ENCODE data around the gene APOBR.

The APOBR gene

GRCh38 chr16:28501258-28502232 lies 7.1 kb downstream of the APOBR start:
- no peaks in the 10 kb centered on the region for H3K27me3 ChIP-seq (ENCODE audit: low read depth, low read length)
- H3K4me3 ChIP-seq (ENCODE audit: low read depth in 1 of 2, low read length in 2 of 2): no peak overlapping the region
- no peak overlapping the region for H3K27ac ChIP-seq (ENCODE audit: low read length)
- H3K4me1 ChIP-seq (ENCODE audit: control insufficient read depth in 1 of 2, insufficient read depth in 2 of 2, low read length in 2 of 2): no peaks in the 10 kb centered on the region
- H3K36me3 ChIP-seq (ENCODE audit: control insufficient read depth in 1 of 2, insufficient read depth in 2 of 2, low read length in 2 of 2): no peaks in the 10 kb centered on the region
- H3K9me3 ChIP-seq (ENCODE audit: control insufficient read depth in 1 of 2, low read length in 2 of 2): no peaks in the 10 kb centered on the region

- no peaks in the 10 kb centered on the region for H3K9me3 ChIP-seq (ENCODE audit: control insufficient read depth in 1 of 2, low read length in 2 of 2)
- no peaks in the 10 kb centered on the region for H3K27me3 ChIP-seq (ENCODE audit: low read depth, low read length)
- no peaks in the 10 kb centered on the region for H3K4me1 ChIP-seq (ENCODE audit: control insufficient read depth in 1 of 2, insufficient read depth in 2 of 2, low read length in 2 of 2)
- H3K27ac ChIP-seq (ENCODE audit: low read length): no peak overlapping the region
- no peaks in the 10 kb centered on the region for H3K36me3 ChIP-seq (ENCODE audit: control insufficient read depth in 1 of 2, insufficient read depth in 2 of 2, low read length in 2 of 2)
- no peak overlapping the region for H3K4me3 ChIP-seq (ENCODE audit: low read depth in 1 of 2, low read length in 2 of 2)
These were observed 7.8 kb downstream of the APOBR start for GRCh38 chr16:28502290-28502689.

GRCh38 chr16:28503470-28504259 lies 9.2 kb downstream of the APOBR start:
- Histone ChIP-seq H3K4me3 (ENCODE audit: low read depth in 1 of 2, low read length in 2 of 2) (no peak overlapping the region), H3K27me3 (ENCODE audit: low read depth, low read length) (no peaks in the 10 kb centered on the region), H3K9me3 (ENCODE audit: control insufficient read depth in 1 of 2, low read length in 2 of 2) (no peaks in the 10 kb centered on the region), H3K4me1 (ENCODE audit: control insufficient read depth in 1 of 2, insufficient read depth in 2 of 2, low read length in 2 of 2) (no peaks in the 10 kb centered on the region), H3K36me3 (ENCODE audit: control insufficient read depth in 1 of 2, insufficient read depth in 2 of 2, low read length in 2 of 2) (no peaks in the 10 kb centered on the region), H3K27ac (ENCODE audit: low read length) (no peak overlapping the region)

- no peak overlapping the region for H3K27ac ChIP-seq (ENCODE audit: low read length)
- no peaks in the 10 kb centered on the region for H3K27me3 ChIP-seq (ENCODE audit: low read depth, low read length)
- no peaks in the 10 kb centered on the region for H3K4me1 ChIP-seq (ENCODE audit: control insufficient read depth in 1 of 2, insufficient read depth in 2 of 2, low read length in 2 of 2)
- H3K36me3 ChIP-seq (ENCODE audit: control insufficient read depth in 1 of 2, insufficient read depth in 2 of 2, low read length in 2 of 2): no peaks in the 10 kb centered on the region
- H3K9me3 ChIP-seq (ENCODE audit: control insufficient read depth in 1 of 2, low read length in 2 of 2): no peaks in the 10 kb centered on the region
- no peak overlapping the region for H3K4me3 ChIP-seq (ENCODE audit: low read depth in 1 of 2, low read length in 2 of 2)
These were observed 10.4 kb downstream of the APOBR start for GRCh38 chr16:28504707-28505404.

- no peaks in the 10 kb centered on the region for H3K4me1 ChIP-seq (ENCODE audit: control insufficient read depth in 1 of 2, insufficient read depth in 2 of 2, low read length in 2 of 2)
- H3K27me3 ChIP-seq (ENCODE audit: low read depth, low read length): no peaks in the 10 kb centered on the region
- no peak overlapping the region for H3K4me3 ChIP-seq (ENCODE audit: low read depth in 1 of 2, low read length in 2 of 2)
- H3K9me3 ChIP-seq (ENCODE audit: control insufficient read depth in 1 of 2, low read length in 2 of 2): no peaks in the 10 kb centered on the region
- H3K36me3 ChIP-seq (ENCODE audit: control insufficient read depth in 1 of 2, insufficient read depth in 2 of 2, low read length in 2 of 2): no peaks in the 10 kb centered on the region
- H3K27ac ChIP-seq (ENCODE audit: low read length): no peak overlapping the region
These were observed 11.2 kb downstream of the APOBR start for GRCh38 chr16:28505489-28506137.

GRCh38 chr16:28511031-28511430 lies 16.6 kb downstream of the APOBR start:
- no peaks in the 10 kb centered on the region for H3K4me1 ChIP-seq (ENCODE audit: control insufficient read depth in 1 of 2, insufficient read depth in 2 of 2, low read length in 2 of 2)
- H3K36me3 ChIP-seq (ENCODE audit: control insufficient read depth in 1 of 2, insufficient read depth in 2 of 2, low read length in 2 of 2): no peaks in the 10 kb centered on the region
- no peak overlapping the region for H3K27ac ChIP-seq (ENCODE audit: low read length)
- no peaks in the 10 kb centered on the region for H3K9me3 ChIP-seq (ENCODE audit: control insufficient read depth in 1 of 2, low read length in 2 of 2)
- H3K27me3 ChIP-seq (ENCODE audit: low read depth, low read length): no peaks in the 10 kb centered on the region
- no peak overlapping the region for H3K4me3 ChIP-seq (ENCODE audit: low read depth in 1 of 2, low read length in 2 of 2)

GRCh38 chr16:28511801-28512789 lies 17.7 kb downstream of the APOBR start:
- no peaks in the 10 kb centered on the region for H3K9me3 ChIP-seq (ENCODE audit: control insufficient read depth in 1 of 2, low read length in 2 of 2)
- H3K36me3 ChIP-seq (ENCODE audit: control insufficient read depth in 1 of 2, insufficient read depth in 2 of 2, low read length in 2 of 2): no peaks in the 10 kb centered on the region
- H3K4me1 ChIP-seq (ENCODE audit: control insufficient read depth in 1 of 2, insufficient read depth in 2 of 2, low read length in 2 of 2): no peaks in the 10 kb centered on the region
- H3K4me3 ChIP-seq (ENCODE audit: low read depth in 1 of 2, low read length in 2 of 2): no peak overlapping the region
- H3K27me3 ChIP-seq (ENCODE audit: low read depth, low read length): no peaks in the 10 kb centered on the region
- H3K27ac ChIP-seq (ENCODE audit: low read length): no peak overlapping the region

GRCh38 chr16:28513484-28514181 lies 19.2 kb downstream of the APOBR start:
- Histone ChIP-seq H3K9me3 (ENCODE audit: control insufficient read depth in 1 of 2, low read length in 2 of 2) (no peaks in the 10 kb centered on the region), H3K4me3 (ENCODE audit: low read depth in 1 of 2, low read length in 2 of 2) (no peak overlapping the region), H3K27ac (ENCODE audit: low read length) (no peak overlapping the region), H3K4me1 (ENCODE audit: control insufficient read depth in 1 of 2, insufficient read depth in 2 of 2, low read length in 2 of 2) (no peaks in the 10 kb centered on the region), H3K36me3 (ENCODE audit: control insufficient read depth in 1 of 2, insufficient read depth in 2 of 2, low read length in 2 of 2) (no peaks in the 10 kb centered on the region), H3K27me3 (ENCODE audit: low read depth, low read length) (no peaks in the 10 kb centered on the region)

GRCh38 chr16:28514246-28514645 lies 19.8 kb downstream of the APOBR start:
- Histone ChIP-seq H3K4me1 (ENCODE audit: control insufficient read depth in 1 of 2, insufficient read depth in 2 of 2, low read length in 2 of 2) (no peaks in the 10 kb centered on the region), H3K4me3 (ENCODE audit: low read depth in 1 of 2, low read length in 2 of 2) (no peak overlapping the region), H3K9me3 (ENCODE audit: control insufficient read depth in 1 of 2, low read length in 2 of 2) (no peaks in the 10 kb centered on the region)

GRCh38 chr16:28520672-28521071 lies 26.2 kb downstream of the APOBR start:
- H3K27me3 ChIP-seq (ENCODE audit: low read depth, low read length): no peaks in the 10 kb centered on the region
- peaks cover 0 to 5% of the 10 kb centered on the region in 2 donors for H3K4me1 ChIP-seq (ENCODE audit: control insufficient read depth in 1 of 2, insufficient read depth in 2 of 2, low read length in 2 of 2)
- H3K27ac ChIP-seq (ENCODE audit: low read length): no peak overlapping the region
- H3K9me3 ChIP-seq (ENCODE audit: control insufficient read depth in 1 of 2, low read length in 2 of 2): no peaks in the 10 kb centered on the region
- no peak overlapping the region for H3K4me3 ChIP-seq (ENCODE audit: low read depth in 1 of 2, low read length in 2 of 2)
- no peaks in the 10 kb centered on the region for H3K36me3 ChIP-seq (ENCODE audit: control insufficient read depth in 1 of 2, insufficient read depth in 2 of 2, low read length in 2 of 2)

More at GRCh38 chr16:28514246-28514645, 19.8 kb downstream of the APOBR start:
- Histone ChIP-seq H3K27ac (ENCODE audit: low read length) (no peak overlapping the region), H3K27me3 (ENCODE audit: low read depth, low read length) (no peaks in the 10 kb centered on the region), H3K36me3 (ENCODE audit: control insufficient read depth in 1 of 2, insufficient read depth in 2 of 2, low read length in 2 of 2) (no peaks in the 10 kb centered on the region)

Measured in muscle layer of duodenum (tissue), 2 donors.